ENCODE data around the gene PCMTD2.

The PCMTD2 gene

DNA sequence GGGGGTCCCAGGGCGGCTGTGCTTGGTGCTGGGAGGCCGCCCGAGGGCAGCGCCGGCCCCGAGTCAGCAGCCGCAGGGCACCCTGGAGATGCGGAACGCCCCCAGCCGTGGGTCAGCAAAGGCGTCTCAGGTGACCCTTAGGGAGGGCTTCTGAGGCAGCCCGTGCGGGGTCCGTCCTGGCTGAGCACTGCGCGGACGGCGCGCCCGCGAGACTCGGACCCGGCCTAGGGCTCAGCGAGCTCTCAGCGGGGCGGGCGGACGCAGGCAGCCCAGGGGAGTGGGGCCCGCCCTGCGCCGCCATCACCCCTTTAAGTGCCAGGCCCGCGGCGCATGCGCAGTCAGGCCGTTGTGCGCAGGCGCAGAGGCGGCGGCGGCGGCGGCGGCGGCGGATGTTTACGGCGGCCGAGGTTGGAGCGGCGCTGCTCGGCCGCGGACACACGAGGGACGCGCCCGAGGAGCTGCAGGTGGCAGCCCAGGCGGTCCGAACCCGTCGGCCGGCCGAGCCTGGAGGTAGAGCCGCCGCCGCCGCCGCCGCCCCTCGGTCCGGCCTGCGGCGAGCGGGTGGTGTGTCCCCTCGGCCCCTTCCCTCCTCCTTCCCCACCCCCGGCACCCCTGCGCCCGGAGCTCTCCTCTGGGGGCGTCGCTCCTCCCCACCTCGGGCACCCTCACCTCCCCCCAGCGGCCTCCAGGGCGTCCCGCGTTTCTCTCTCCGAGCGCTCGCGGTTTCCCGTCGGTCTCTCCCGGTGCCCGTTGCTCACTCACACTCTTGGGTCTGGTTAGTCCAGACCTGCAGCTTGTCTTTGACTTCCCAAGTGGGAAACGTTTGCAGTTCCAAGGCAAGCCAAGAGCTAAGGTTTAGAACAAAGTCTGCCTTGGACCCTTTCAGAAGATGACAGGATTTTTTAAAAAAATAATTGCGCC, at the start of gene PCMTD2:
TSS of gene PCMTD2 (plus strand) at position 388 of the 921 bp plus-strand sequence. CDS start 4,218 bp downstream, outside the sequence.
- peak; percentile 92 for DNase-seq

DNA sequence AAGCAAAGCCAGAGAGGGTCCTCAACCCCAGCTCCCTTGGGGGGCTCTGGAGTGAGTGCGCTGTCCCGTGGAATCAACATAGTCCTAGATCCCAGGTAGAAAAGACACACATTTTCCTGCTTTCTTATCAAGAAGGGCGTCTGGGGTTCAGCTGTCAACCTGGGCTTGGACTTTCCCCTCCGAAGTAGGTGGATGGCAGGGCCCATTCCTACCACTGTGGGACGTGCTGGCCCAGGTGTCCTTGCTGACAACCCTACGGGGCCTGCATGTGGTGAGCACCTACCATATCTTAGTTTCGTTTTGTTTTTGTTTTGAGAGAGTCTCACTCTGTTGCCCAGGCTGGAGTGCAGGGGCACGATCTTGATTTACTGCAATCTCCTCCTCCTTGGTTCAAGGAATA, 48.9 kb upstream of the PCMTD2 start:
- DNase-seq: no peak

DNA sequence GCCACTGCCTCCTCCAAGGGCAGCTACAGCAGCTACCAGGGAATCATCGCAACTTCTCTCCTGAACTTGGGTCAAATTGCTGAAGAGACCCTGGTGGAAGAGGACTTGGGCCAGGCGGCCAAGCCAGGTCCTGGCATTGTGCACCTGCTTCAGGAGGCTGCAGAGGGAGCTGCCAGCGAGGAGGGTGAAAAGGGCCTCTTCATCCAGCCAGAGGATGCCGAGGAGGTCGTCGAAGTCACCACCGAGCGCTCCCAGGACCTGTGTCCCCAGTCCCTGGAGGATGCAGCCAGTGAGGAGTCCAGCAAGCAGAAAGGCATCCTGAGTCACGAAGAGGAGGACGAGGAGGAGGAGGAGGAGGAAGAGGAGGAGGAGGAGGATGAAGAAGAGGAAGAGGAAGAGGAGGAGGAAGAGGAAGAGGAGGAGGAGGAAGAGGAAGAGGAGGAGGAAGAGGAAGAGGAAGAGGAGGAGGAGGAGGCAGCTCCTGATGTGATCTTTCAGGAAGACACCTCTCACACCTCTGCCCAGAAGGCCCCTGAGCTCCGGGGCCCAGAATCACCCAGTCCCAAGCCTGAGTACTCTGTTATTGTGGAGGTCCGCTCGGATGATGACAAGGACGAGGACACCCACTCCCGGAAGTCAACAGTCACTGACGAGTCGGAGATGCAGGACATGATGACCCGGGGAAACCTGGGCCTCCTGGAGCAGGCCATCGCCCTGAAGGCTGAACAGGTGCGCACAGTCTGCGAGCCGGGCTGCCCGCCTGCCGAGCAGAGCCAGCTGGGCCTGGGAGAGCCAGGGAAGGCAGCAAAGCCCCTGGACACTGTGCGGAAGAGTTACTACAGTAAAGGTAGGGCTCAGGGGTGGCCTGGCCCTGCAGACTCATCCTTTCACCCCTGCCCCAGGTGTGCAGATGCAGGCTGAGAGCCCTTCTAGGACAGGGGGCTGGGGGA, 47.6 kb upstream of the PCMTD2 start:
- DNase-seq: no peak

DNA sequence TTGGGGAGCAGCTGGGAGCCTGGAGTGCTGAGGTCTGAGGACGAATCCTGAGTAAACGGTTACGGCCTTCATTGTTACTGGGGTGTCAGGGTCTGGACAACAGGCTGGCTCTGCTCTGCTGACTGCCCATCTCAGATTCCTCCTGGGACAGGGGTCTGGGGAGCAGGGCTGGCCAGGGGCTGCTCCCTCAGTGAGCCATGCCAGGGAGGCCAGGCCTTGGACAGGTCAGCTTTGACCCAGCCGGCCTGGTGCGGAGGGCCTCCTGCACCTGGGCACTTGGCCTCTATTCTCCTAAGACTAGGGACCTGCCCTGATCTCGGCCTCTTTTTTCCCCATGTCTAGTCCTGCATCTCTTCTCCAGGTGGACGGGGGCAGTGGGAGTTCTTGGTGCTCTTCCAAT, 46.4 kb upstream of the PCMTD2 start:
- DNase-seq: no peak

DNA sequence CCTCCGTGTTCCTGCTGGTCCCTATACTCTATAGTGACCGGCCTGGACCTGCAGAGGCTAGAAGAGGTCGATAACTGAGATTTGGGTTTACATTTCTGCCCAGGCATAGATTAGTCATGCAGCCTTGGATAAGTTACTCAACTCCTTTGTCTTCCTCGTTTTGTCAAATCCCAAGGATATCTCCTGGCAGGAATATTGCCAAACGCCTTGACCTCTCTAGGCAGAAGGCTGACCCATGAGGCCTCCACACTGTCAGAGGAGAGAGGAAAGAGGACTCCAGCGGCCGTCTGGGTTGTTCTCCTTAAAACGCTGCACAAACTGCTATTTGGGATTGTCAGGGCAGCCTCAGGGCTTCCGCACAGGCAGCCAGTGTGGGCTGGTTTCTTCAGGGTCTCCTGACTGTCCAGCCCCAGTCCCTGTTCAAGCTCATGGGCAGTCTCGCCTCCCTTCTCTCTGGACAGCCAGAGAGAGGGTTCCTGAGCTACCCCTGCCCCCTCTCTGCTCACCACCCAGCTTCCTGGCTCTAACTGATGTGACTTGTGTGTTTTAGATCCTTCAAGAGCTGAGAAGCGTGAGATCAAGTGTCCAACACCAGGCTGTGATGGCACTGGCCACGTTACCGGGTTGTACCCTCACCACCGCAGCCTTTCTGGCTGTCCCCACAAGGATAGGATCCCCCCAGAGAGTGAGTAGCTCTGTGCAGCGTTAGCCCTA, 44.7 kb upstream of the PCMTD2 start:
- DNase-seq: no peak

DNA sequence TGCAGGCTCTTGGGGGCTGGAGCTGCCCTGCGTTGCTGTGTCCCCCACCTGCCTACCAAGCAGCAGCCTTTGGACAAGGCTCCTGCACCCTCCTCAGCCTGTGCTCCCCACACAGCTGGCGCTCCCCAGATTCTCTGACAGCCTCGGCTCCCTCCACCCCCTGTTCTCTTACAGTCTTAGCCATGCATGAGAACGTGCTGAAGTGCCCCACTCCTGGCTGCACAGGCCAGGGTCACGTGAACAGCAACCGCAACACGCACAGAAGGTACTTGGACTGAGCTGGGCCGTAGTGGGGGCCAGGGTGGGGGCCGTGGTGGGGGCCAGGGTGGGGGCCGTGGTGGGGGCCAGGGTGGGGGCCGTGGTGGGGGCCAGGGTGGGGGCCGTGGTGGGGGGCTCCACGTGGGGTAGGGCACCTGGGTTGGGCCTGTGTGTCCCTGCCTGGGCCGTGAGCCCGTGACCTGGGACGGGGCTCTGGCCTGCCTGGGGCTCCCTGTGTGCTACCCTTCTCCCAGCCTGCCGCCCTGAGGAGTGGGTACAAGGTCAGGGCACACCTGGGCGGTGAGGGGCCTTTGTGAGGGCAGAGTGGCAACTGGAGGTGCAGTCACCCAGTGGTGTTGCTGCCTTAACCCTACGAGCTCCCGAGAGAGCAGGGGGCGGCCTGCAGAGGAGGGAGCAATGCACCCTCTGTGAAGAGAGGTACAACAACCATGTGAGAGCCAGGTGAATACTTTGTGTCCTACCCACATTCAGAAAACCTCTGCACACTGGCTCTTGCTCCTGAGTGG, 43.5 kb upstream of the PCMTD2 start:
- no peak for DNase-seq

DNA sequence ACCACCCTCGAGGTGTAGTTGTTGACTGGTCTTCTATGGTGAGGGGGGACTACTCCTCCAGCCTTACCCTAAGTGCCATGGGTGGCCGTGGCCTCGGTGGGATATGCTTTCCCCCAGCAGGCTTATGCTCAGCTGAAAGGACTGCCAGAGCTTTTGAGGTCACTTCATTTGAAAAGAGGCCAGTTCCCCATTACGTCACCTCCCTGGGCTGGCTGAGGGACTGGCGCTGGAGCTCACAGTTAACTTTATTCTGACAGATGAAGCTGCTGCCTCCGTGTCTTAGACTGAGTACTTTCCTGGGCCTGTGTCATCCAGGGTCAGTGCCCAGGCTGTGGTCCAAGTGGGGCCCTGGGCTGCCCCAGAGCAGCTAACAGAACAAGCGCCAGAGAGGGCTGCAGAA, 42.8 kb upstream of the PCMTD2 start:
- DNase-seq: no peak

DNA sequence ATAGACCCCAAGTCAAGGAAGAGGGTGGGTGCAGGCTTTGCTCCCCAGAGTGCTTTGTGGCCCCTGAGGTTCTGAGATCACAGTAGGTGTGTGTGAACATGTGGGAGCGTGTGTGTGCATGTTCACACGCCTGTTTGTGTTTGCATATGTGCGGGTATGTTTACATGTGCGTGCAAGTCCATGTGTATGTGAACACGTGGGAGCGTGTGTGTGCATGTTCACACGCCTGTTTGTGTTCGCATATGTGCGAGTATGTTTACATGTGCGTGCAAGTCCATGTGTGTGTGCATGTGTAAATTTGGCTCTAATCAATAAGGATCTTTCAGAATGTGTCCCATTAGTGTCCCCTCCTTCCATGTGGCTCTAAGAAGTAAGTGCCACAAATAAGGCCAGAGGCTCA, 41.4 kb upstream of the PCMTD2 start:
- DNase-seq: no peak

DNA sequence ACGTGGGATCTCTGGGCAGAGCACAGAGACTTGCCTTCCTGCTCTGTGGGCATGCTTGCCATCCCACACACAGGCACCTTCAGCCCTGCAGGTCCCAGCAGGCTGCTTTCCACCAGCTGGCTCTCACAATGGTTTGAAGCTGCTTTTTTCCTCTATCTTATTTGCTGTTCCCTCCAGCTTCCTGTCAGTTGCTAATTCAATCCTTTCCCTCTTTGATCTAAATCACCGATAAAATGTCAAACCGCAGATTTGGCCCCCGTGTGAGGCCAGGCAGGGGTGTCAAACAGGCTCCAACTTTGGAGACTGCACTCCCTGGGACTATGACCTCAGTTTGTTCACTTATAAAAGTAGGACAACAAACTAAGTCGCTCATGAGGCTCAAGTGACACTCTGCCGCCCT, 40.6 kb upstream of the PCMTD2 start:
- no peak for DNase-seq

DNA sequence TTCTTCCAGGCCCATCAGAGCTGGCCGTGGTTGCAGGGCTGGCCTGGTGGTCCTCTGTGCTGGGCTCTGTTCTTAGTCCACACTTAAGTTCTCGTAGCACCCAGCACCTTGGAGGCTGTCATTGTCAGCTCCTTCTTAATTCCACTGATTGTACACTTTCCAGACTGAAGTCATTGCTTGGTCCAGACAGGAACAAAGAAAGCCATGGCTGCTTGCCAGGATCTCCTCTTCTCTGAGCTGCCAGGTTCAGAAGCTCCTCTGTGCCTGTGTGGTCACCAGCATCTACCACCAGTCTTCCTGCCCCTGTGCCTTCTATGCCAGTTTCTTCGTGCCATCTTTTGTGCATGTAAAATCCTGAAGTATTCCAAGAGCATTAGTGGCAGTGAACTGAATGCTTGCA, 39.5 kb upstream of the PCMTD2 start:
- no peak for DNase-seq

DNA sequence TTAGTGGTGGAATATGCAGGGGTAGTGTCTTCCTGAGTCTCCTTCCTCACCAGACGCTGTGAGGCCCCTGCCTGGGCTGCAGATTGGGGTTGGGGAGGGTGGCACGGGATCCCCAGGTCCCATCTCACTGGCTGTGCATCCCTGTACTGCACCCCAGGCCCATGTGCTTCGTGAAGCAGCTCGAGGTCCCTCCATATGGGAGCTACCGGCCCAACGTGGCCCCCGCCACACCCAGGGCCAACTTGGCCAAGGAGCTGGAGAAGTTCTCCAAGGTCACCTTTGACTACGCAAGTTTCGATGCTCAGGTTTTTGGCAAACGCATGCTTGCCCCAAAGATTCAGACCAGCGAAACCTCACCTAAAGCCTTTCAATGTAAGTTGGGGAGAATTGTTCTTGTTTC, 38.6 kb upstream of the PCMTD2 start:
- no peak for DNase-seq

DNA sequence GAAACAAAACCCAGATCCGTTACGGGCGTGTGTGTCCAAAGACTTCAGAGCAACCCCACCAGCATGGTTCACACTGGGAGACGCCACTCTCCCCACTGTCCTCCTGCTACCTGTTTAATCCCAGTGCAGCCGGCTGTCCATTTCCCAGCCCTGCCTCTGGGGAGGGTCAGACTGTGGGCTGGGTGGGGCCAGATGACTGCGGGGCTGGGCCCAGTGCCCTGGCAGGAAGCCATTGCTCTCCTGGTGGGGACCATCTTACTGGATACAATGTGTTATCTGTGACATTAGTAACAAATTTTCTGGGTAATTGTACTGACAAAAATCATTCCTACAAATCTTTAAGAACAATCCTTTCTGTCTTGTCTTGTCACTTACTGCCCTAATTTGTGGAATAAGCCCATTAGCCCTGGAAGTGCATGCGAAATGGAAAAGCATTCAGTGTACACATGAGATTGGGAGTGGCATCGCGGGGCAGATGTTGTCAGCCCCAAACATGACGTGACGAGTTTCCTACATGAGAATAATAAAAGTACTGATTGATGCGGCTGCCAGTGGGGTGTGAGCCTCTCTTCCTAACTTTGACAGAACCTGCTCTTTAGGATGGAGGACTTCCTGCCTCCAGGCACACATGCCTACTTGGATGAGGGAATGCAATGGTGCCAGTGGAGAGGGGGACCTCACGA, 37.9 kb upstream of the PCMTD2 start:
- peak; percentile 35 for DNase-seq

DNA sequence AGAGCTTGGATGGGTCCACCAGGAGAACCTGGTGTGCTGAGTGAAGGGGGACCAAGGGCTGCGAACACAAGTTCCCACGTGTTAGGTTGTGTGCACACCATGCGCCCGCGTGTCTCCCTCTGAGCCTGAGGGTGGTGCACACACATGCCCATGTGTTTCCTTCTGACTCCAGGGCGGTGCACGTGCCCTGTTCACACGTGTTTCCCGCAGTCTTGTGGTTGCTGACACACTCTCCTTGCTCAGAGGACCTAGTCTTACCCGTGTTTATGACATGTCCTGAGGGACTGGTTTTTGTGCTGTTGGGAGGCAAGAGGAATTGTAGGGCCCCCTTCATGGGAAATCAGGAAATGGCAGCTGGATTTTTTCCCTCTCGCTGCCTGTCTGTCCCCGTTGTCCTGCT, 36.3 kb upstream of the PCMTD2 start:
- DNase-seq: no peak

DNA sequence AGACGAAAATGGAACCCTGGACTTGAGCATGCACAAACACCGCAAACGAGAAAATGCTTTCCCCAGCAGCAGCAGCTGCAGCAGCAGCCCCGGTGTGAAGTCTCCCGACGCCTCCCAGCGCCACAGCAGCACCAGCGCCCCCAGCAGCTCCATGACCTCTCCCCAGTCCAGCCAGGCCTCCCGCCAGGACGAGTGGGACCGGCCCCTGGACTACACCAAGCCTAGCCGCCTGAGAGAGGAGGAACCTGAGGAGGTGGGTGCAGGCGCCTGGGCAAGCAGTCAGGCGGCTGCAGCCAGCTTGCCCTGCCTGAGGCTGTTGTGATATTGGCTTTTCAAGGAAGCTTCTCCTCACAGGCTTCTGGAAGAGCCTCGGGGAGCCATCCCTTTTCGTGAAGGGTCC, 35.8 kb upstream of the PCMTD2 start:
- DNase-seq: no peak

DNA sequence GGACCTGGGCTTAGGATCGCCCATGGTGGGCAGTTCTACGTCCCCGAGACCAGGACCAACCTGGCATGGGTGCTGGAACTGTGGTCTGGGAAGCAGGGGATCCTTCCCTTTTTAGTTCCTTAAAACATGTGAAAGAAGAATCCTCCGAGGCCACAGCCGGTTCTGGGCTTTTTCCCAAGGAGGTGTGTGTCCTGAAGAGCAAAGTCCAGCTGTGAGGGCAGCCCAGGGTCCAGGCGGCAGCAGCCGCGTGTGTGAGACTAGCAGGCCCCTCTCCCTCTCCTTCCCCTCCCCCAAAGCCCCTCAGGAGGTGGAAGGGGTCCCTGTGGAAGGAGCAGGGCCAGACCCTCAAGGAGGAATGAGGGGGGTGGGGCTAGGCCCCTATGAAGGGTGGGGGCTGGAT, 35.1 kb upstream of the PCMTD2 start:
- no peak for DNase-seq

DNA sequence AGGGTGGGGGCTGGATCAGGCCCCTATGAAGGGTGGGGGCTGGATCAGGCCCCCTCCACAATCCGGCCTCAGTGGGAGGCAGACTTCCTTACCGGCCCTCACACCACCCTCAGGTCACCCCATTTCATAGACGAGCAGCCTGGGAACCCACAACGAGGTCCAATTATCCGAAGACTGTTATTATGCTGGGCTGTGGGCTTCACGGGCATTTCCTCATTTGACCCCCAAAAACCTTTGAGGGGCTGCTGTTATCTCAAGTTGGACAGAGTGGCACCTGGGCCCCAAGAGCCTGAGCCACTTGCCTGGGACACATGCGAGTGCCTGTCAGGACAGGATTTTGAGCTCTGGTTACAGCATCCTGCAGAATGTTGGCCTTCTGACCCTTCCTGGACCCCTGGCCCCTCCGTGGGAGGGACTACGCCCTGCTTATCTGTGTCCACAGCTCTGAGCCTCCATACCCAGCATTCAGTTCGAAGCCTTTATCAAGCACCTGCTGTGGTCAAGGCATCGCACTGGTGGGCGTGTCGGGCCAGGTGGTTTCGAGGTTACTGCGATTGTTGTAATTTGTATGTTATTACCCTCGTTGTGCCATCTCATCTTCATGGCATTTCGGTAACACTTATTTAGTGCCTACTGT, 34.5 kb upstream of the PCMTD2 start:
- DNase-seq: peak; percentile 58

DNA sequence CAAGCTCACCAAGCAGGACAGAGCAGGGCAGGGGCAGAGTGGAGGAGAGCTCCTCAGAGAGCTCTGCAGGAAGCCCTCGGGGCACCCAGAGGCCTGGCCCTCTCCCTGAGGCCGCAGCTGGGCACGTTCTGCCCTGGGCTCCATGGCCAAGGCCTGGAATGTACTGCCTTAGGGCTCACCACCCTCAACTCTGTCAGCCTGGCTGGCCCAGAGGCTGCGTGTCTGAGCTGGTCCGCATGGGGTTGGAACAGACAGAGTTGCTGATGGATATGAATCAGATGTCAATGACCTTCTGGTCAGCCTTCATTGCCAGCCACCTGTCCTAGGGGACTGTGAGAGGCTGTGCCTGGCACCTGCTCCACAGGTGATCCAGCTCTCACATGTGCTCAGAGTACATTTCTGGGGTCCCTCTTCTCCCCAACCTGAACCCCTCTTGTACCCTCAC, 33.2 kb upstream of the PCMTD2 start:
- no peak for DNase-seq

DNA sequence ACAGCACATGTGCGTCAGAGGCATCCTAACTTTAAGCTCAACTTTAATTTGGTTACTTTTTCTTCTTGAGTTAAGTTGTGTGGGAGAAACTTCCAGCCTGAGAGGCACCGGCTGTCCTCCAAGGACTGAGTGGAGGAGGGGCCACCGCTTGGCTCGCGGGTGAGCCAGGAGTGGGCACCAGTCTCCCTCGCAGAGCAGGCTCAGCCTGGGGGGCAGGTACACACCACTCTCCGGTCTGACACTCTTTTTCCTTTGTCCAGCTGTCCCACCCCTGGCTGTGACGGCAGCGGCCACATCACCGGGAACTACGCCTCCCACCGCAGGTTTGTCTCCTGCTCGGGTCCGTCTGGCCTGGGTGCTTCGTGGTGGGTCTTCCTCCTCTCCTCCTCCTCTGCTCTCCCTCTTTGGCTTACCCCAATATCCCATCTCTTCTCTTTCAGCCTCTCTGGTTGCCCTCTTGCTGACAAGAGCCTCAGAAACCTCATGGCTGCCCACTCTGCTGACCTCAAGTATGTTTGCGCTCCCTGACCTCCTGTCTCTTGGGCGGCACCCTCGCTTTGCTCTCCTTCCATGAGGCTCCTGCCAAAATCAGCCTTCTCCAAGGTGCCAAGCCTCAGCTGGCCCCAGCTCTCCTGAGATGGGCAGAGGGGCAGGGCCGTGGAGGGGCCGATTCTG, 32.6 kb upstream of the PCMTD2 start:
- no peak for DNase-seq

DNA sequence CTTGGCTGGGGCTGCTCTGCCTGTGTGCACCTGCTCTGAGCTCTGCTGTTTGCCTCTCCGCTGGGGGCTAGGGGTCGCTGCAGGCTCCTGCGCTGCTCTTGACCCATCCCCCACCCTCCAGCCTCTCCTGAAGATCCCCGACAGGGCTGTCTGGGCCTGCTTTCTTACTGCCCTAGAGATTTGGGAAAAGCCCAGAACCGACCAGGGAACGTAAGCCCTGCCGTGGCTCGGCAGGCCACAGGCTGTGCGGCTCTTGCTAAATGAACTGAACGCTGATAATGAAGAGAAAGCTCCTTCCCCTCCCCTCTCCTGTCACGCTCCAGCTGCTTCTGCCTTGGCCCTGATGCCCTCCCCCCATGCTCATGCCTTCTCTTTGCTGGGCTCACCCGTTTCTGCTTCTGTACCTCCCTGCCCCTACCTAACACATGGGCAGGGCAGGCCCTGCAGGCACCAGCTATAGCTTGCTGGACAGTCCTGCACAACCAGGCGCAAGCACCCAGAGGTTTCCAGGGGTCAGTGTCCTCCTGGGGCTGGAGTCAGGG, 32.0 kb upstream of the PCMTD2 start:
- DNase-seq: no peak
